ENCODE measurements around the gene FUS.

Gene FUS

GRCh38 chr16:31204871-31205666, 25.1 kb downstream of the FUS start:
- no peak for DNase-seq

GRCh38 chr16:31206776-31207175, 26.8 kb downstream of the FUS start:
- no peak for DNase-seq

GRCh38 chr16:31213342-31213741, 33.4 kb downstream of the FUS start:
- no peak for DNase-seq

GRCh38 chr16:31213877-31214707, 34.2 kb downstream of the FUS start, which contains the start of gene TRIM72:
Gene TRIM72 (plus strand): TSS chr16:31214119. CDS start chr16:31214739, 620 bp downstream.
- no peak for DNase-seq

- no peak for DNase-seq
These were observed 34.9 kb downstream of the FUS start for GRCh38 chr16:31214708-31215286.

DNA sequence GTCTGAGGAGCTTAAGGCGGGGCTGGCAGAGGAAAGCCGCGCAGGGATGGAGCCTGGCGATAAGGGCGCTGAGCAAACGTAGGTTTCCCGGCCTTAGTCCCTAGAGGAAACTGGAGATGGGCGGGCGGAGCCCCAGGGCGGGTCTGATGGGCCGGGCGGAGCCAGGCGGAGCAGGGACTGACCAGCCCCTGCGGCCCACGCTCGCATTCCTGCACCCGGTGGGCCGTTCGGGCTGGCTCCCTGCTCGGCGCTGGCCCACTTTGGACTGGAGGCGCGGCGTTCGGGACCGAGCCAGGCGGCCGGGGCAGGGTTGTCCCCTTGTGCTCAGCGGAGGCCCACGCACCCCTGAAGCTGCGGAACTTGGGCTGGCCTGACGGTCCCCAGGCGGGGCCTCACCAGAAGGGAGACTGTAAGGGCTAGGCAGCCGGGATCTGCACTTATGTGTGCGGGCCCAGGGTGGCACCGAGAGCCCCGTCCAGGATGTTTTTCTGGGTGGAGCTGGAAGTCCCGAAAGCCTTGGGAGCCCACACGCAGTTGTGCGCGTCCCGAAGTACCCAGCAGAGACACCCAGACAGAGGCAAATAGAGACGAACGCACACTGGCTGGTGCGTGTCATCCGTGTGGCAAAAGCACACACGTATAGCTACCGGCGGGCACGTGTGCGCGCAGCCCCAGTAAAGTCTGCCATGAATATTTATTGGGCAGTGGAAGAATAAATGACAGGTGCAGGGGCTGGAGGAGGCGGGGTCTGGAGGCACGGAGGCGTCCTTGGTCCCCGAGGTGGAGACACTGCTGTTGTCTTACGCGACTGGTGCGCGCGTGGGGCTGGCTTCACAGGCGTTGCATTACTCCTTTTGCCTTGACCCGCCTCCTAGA, 35.6 kb downstream of the FUS start:
- DNase-seq, result peak; percentile 18

GRCh38 chr16:31216422-31217135, 36.6 kb downstream of the FUS start, which contains the start of gene PYDC1:
Gene PYDC1 (minus strand): TSS chr16:31217135. CDS start chr16:31217028, 107 bp downstream.
- no peak for DNase-seq

DNA sequence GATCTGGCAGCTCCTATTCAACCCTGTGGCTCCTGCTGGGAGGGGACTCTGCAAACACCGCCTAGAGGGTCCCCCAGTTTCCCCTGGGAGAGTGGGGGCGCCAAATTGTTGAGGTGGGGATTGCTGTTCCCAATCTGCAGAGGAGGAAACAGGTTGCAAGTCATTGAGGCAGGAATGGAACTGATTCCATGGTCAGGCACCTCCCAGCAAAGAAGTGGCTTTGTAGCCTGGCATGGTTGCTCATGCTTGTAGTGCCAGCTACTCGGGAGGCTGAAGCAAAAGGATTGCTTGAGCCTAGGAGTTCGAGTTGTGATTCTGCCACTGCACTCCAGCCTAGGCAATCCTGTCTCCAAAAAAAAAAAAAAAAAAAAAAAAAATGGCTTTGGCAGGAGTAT, 37.2 kb downstream of the FUS start:
- DNase-seq, result no peak

DNA sequence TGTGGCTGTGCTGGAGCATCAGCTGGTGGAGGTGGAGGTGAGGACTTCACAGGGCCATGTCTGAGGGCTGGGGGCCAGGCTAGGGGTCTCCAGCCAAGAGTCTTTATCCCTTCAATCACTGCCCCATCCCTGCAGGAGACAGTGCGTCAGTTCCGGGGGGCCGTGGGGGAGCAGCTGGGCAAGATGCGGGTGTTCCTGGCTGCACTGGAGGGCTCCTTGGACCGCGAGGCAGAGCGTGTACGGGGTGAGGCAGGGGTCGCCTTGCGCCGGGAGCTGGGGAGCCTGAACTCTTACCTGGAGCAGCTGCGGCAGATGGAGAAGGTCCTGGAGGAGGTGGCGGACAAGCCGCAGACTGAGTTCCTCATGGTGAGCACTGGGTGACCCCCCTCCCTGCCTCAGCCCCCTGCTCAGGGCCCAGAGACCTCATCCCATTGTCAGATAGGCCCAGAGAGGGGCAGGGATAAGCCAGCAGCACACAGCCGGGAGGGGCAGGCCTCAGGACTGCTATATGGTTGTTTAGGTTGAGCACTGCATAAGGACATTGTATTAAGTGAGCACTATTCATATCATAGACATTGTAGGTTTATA, 39.3 kb downstream of the FUS start:
- DNase-seq, result no peak

GRCh38 chr16:31221357-31222160, 41.6 kb downstream of the FUS start:
- no peak for DNase-seq

DNA sequence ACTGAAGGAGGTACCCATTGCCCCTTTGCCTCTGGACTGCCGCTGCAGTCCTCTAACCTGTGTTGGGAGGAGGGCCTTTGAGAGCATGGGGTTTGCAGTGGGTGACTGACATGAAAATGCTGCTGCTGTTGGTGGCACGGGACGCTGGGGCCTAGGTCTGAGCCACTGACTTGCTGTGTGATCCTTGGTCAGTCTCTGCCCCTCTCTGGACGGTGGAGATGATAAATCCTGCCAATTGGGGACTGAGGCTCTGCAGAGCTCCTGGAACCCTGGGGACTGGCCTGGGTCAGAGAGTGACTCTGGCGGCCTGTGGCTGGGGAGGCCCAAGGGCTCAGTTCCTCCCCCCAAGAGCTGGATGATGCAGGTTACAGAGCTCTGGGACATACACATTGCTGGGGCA, 43.1 kb downstream of the FUS start:
- no peak for DNase-seq

DNA sequence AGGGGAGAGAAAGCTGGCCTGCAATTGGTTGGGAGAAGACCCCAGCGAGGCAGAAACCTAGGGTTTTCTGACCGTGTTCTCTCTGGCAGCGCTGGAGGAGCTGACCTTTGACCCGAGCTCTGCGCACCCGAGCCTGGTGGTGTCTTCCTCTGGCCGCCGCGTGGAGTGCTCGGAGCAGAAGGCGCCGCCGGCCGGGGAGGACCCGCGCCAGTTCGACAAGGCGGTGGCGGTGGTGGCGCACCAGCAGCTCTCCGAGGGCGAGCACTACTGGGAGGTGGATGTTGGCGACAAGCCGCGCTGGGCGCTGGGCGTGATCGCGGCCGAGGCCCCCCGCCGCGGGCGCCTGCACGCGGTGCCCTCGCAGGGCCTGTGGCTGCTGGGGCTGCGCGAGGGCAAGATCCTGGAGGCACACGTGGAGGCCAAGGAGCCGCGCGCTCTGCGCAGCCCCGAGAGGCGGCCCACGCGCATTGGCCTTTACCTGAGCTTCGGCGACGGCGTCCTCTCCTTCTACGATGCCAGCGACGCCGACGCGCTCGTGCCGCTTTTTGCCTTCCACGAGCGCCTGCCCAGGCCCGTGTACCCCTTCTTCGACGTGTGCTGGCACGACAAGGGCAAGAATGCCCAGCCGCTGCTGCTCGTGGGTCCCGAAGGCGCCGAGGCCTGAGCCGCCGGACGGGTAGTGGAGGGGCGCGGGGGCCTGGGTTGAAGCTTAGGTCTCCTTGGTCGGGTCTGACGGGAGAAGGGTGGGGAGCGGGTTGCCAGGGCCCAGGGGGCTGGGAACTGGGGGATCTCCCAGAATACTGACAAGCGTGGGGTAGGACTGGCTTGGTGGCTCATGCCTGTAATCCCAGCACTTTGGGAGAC, 44.4 kb downstream of the FUS start:
- no peak for DNase-seq

DNA sequence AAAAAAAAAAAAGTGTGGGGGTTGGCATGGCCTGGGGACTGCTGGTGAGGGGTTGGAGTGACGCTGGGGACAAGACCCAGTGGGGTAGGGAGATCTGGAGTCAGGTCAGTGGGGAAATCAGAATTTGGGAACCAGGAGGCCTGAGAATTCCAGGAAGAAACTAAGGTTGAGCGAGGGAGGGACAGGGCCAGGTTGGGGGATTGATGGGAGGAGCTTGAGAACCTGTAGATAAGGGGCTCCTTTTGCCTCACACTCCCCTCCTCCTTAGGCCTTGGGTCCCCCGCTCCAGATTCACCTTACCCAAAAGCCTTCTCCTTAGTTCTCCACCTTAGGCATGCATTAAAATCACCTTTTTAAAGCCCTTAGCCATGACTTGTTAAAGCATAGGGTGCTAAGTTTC, 45.3 kb downstream of the FUS start:
- no peak for DNase-seq

DNA sequence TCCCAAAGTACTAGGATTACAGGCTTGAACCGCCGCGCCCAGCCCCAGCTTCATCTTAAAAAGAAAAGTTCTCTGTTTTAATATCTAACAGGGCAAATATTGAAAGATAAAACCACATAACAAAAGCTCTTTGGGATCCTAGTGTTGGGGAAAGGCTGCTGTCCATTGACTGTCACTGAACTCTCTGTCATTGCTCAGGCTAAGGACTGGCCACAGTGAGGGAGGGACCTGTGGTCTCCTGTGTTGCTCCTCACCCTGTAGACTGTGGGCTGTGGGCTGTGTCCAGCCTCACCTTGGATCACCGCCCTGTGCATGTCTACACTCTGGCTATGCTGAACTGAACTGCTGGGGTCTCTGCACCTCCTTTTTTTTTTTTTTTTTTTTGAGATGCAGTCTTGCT, 48.3 kb downstream of the FUS start:
- no peak for DNase-seq

GRCh38 chr16:31229501-31229900, 49.6 kb downstream of the FUS start:
- no peak for DNase-seq

DNA sequence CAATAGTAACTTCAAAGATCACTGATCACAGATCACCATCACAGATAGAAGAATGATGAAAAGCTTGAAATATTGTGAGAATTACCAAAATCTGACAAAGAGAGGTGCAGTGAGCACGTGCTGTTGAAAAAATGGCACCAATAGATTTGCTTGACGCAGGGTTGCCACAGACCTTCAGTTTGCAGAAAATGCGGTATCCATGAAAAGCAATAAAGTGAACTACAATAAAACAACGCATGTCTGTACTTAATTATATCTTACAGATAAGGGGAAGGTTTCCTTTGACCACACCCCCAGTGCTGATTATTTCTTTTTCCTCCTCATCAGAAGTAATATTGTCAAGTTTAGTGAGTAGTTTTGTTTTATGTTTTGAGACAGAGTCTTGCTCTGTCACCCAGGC, 58.1 kb downstream of the FUS start:
- no peak for DNase-seq

All from NCI-H2171 treated with DMSO at 0.1 percent for 48 hours (cell line).